H9 (cell line): ENCODE results near the gene RALBP1. TPM values are rescaled to one million over a fixed set of nuclear protein-coding genes. Genes with fewer than 3 reads are reported as not detected.

Experiments used
- DNase-seq: peaks from one replicate; pipeline ENCODE4 v3.0.0-alpha.2; 2017
- H2AFZ ChIP-seq: one replicate; pipeline ENCODE4 v1.6.1; 2013; ENCODE audit warnings: mild to moderate bottlenecking, low read length, control low read depth, moderate library complexity
- H2AK5ac ChIP-seq: 2 replicates; pipeline ENCODE4 v1.6.1; 2013; ENCODE audit warnings: low read length, control low read depth, mixed read lengths; ENCODE audit not compliant: insufficient read length
- H2BK120ac ChIP-seq: one replicate; pipeline ENCODE4 v1.6.1; 2013; ENCODE audit warnings: low read depth, mild to moderate bottlenecking, low read length, control low read depth, inconsistent platforms; ENCODE audit not compliant: poor library complexity, severe bottlenecking
- H2BK12ac ChIP-seq: 2 replicates; pipeline ENCODE4 v1.6.1; 2013; ENCODE audit warnings: low read length, control low read depth, mixed read lengths, low read depth; ENCODE audit not compliant: insufficient read length
- H2BK15ac ChIP-seq: 2 replicates; pipeline ENCODE4 v1.6.1; 2013; ENCODE audit warnings: low read depth, low read length, control low read depth
- H2BK20ac ChIP-seq: one replicate; pipeline ENCODE4 v1.6.1; 2013; ENCODE audit warnings: low read depth, mild to moderate bottlenecking, low read length, control low read depth, inconsistent platforms; ENCODE audit not compliant: poor library complexity, severe bottlenecking
- H2BK5ac ChIP-seq: 2 replicates; pipeline ENCODE4 v1.6.1; 2013; ENCODE audit warnings: low read length, control low read depth, mixed read lengths; ENCODE audit not compliant: insufficient read length
- H3K14ac ChIP-seq: 2 replicates; pipeline ENCODE4 v1.6.1; 2013; ENCODE audit warnings: low read length, control low read depth; ENCODE audit not compliant: insufficient read depth
- H3K18ac ChIP-seq: 2 replicates; pipeline ENCODE4 v1.6.1; 2013; ENCODE audit warnings: low read depth, mild to moderate bottlenecking, mixed read lengths, low read length, control low read depth; ENCODE audit not compliant: insufficient read length
- H3K23ac ChIP-seq: 2 replicates; pipeline ENCODE4 v1.6.1; 2013; ENCODE audit warnings: low read length, control low read depth, mixed read lengths, low read depth; ENCODE audit not compliant: insufficient read length
- H3K23me2 ChIP-seq: 2 replicates; pipeline ENCODE4 v1.6.1; 2013; ENCODE audit warnings: low read depth, mild to moderate bottlenecking, mixed read lengths, low read length, control low read depth; ENCODE audit not compliant: insufficient read length, poor library complexity, severe bottlenecking
- H3K27ac ChIP-seq: 2 replicates; pipeline ENCODE4 v1.5.1; 2013; ENCODE audit warnings: low read length, control low read depth, mixed read lengths, low read depth; ENCODE audit not compliant: insufficient read length
- H3K27me3 ChIP-seq: 2 replicates; pipeline ENCODE4 v1.6.1; 2013; ENCODE audit warnings: low read length, control low read depth, inconsistent platforms; ENCODE audit not compliant: insufficient read depth
- H3K4ac ChIP-seq: 2 replicates; pipeline ENCODE4 v1.6.1; 2013; ENCODE audit warnings: low read depth, mild to moderate bottlenecking, control low read depth, inconsistent platforms, low read length, moderate library complexity
- H3K4me1 ChIP-seq: 2 replicates; pipeline ENCODE4 v1.6.1; 2013; ENCODE audit warnings: low read length, control low read depth, inconsistent platforms; ENCODE audit not compliant: insufficient read depth
- H3K4me2 ChIP-seq: 2 replicates; pipeline ENCODE4 v1.6.1; 2013; ENCODE audit warnings: low read length, control low read depth, mixed read lengths; ENCODE audit not compliant: insufficient read length, insufficient read depth
- H3K56ac ChIP-seq: 2 replicates; pipeline ENCODE4 v1.6.1; 2013; ENCODE audit warnings: low read depth, mild to moderate bottlenecking, mixed read lengths, low read length, control low read depth; ENCODE audit not compliant: insufficient read length
- H3K79me1 ChIP-seq: 2 replicates; pipeline ENCODE4 v1.6.1; 2013; ENCODE audit warnings: low read depth, mild to moderate bottlenecking, moderate library complexity, low read length, control low read depth, inconsistent platforms; ENCODE audit not compliant: insufficient read depth, poor library complexity, severe bottlenecking
- H3K79me2 ChIP-seq: 2 replicates; pipeline ENCODE4 v1.6.1; 2013; ENCODE audit warnings: low read length, control low read depth, inconsistent platforms; ENCODE audit not compliant: insufficient read depth
- H3K9ac ChIP-seq: 2 replicates; pipeline ENCODE4 v1.6.1; 2013; ENCODE audit warnings: low read length, control low read depth, mixed read lengths; ENCODE audit not compliant: insufficient read length; ENCODE audit errors: extremely low read depth
- H3K9me3 ChIP-seq: one replicate; pipeline ENCODE4 v1.6.1; 2013; ENCODE audit warnings: low read depth, low read length, inconsistent platforms; ENCODE audit not compliant: control insufficient read depth
- H3T11ph ChIP-seq: one replicate; pipeline ENCODE4 v1.6.1; 2013; ENCODE audit warnings: mild to moderate bottlenecking, low read length, control low read depth, inconsistent platforms
- H4K20me1 ChIP-seq: one replicate; pipeline ENCODE4 v1.6.1; 2013; ENCODE audit not compliant: control insufficient read depth, insufficient read length, insufficient read depth
- H4K5ac ChIP-seq: 2 replicates; pipeline ENCODE4 v1.6.1; 2013; ENCODE audit warnings: low read depth, mild to moderate bottlenecking, mixed read lengths, low read length, control low read depth; ENCODE audit not compliant: insufficient read length
- H4K8ac ChIP-seq: replicated peaks from 2 replicates; pipeline ENCODE4 v1.6.1; 2013; ENCODE audit warnings: low read length, control low read depth, mixed read lengths, low read depth; ENCODE audit not compliant: insufficient read length
- H4K91ac ChIP-seq: 2 replicates; pipeline ENCODE4 v1.6.1; 2013; ENCODE audit warnings: low read depth, mild to moderate bottlenecking, moderate library complexity, mixed read lengths, low read length, control low read depth; ENCODE audit not compliant: insufficient read length
- H3K27ac Mint-ChIP-seq, 3 experiments: 2 replicates in 2 of 3; 3 replicates in 1 of 3; pipeline ENCODE4 v1.8.0; 2020 to 2021; ENCODE audit warnings: mixed read lengths in 3 of 3, mild to moderate bottlenecking in 1 of 3, moderate library complexity in 1 of 3
- H3K27me3 Mint-ChIP-seq: 2 replicates; pipeline ENCODE4 v1.8.0; 2021; ENCODE audit warnings: low read depth, mild to moderate bottlenecking, moderate library complexity, mixed read lengths
- H3K36me3 Mint-ChIP-seq, 3 experiments: 2 replicates in 2 of 3; 3 replicates in 1 of 3; pipeline ENCODE4 v1.8.0; 2020 to 2021; ENCODE audit warnings: low read depth in 3 of 3, mixed read lengths in 3 of 3; ENCODE audit not compliant: insufficient read depth in 1 of 3
- H3K4me1 Mint-ChIP-seq, 2 experiments: 2 replicates each; pipeline ENCODE4 v1.8.0; 2020; ENCODE audit warnings: mixed read lengths in 2 of 2
- H3K4me3 Mint-ChIP-seq, 2 experiments: 2 replicates in 1 of 2; 3 replicates in 1 of 2; pipeline ENCODE4 v1.8.0; 2020 to 2021; ENCODE audit warnings: mild to moderate bottlenecking in 2 of 2, mixed read lengths in 2 of 2, moderate library complexity in 1 of 2
- H3K9me3 Mint-ChIP-seq, 2 experiments: 2 replicates in 1 of 2; 3 replicates in 1 of 2; pipeline ENCODE4 v1.8.0; 2020; ENCODE audit warnings: mild to moderate bottlenecking in 2 of 2, mixed read lengths in 2 of 2, moderate library complexity in 1 of 2
- WGBS: extraction: QIAGEN DNeasy Blood & Tissue Kit; methylation state at CpG from one replicate; pipeline ENCODE4 v1.1.7; 2013; ENCODE audit warnings: missing lambda C conversion rate, low lambda C conversion rate, mixed read lengths; ENCODE audit not compliant: insufficient read length; ENCODE audit errors: extremely low coverage; 5-methylcytosine and 5-hydroxymethylcytosine counted together
- total RNA-seq: library from RNA; stranded (reverse); gene quantifications from 2 replicates; pipeline ENCODE4 v1.2.1, GENCODE V29; 2021
- TF ChIP-seq, protein P1 (sequence below): fragments of 200-600 bp; sonication (generic); conservative IDR thresholded peaks from 3 replicates; pipeline ENCODE4 v1.8.0; 2021; ENCODE audit warnings: antibody characterized with exemption, mild to moderate bottlenecking

The RALBP1 gene
- total RNA-seq, 1 experiment from 2014 or later = 51.0 TPM

DNA sequence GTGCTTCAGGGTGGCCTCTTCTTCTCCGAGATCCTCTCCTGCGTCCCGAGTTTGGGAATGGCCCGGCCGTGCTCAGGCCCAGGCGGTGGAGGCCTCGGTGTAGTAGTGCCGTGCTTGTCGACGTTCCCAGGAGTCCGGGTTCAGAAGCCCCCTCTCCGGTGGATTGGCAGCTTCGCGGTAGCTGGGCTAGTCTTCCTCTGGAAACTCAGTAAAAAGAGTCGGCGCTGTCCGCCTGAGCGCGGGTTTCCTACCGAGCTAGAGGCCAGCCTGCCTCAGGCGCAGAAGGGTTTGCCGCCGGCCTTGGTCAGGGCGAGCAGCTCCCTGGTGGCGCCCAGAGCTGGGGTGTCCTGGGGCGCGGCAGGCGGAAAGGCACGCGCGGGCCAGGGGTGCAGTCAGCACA lies 3.2 kb downstream of the RALBP1 start:
- H3K27me3 Mint-ChIP-seq = peaks cover 2% of the 10 kb centered on the region; the same call in 1 of the 2 replicates
- no peak overlapping the region for H2AK5ac ChIP-seq
- peaks cover 4% of the 10 kb centered on the region; the same call in 1 of the 2 replicates for H3K79me2 ChIP-seq
- no peak overlapping the region for H2BK5ac ChIP-seq
- no peak overlapping the region for H3K4me3 Mint-ChIP-seq
- H3K9ac ChIP-seq = no peak overlapping the region
- no peaks in the 10 kb centered on the region for H3K9me3 Mint-ChIP-seq
- no peak overlapping the region for H4K5ac ChIP-seq
- H4K91ac ChIP-seq = no peak overlapping the region
- H3T11ph ChIP-seq = no peak overlapping the region
- no peaks in the 10 kb centered on the region for H3K27me3 ChIP-seq
- H3K9me3 ChIP-seq = no peaks in the 10 kb centered on the region
- H3K27ac Mint-ChIP-seq = no peak overlapping the region
- H3K79me1 ChIP-seq = peaks cover 5% of the 10 kb centered on the region
- H2BK12ac ChIP-seq = no peak overlapping the region
- no peak overlapping the region for H3K18ac ChIP-seq
- H4K8ac ChIP-seq = no peak overlapping the region
- 0 out of 2 replicates have a peak, but pooled peaks cover 2% of the 10 kb centered on the region for H3K4me1 ChIP-seq
- no peak overlapping the region for H2AFZ ChIP-seq
- H3K23me2 ChIP-seq = peaks cover 15% of the 10 kb centered on the region
- no peak overlapping the region for H3K4ac ChIP-seq
- no peak overlapping the region for H3K27ac ChIP-seq
- no peak overlapping the region for H3K56ac ChIP-seq
- peak; percentile 29 for DNase-seq
- peaks cover 13% of the 10 kb centered on the region in 2 experiments for H3K4me1 Mint-ChIP-seq
- TF ChIP-seq, protein P1, sequence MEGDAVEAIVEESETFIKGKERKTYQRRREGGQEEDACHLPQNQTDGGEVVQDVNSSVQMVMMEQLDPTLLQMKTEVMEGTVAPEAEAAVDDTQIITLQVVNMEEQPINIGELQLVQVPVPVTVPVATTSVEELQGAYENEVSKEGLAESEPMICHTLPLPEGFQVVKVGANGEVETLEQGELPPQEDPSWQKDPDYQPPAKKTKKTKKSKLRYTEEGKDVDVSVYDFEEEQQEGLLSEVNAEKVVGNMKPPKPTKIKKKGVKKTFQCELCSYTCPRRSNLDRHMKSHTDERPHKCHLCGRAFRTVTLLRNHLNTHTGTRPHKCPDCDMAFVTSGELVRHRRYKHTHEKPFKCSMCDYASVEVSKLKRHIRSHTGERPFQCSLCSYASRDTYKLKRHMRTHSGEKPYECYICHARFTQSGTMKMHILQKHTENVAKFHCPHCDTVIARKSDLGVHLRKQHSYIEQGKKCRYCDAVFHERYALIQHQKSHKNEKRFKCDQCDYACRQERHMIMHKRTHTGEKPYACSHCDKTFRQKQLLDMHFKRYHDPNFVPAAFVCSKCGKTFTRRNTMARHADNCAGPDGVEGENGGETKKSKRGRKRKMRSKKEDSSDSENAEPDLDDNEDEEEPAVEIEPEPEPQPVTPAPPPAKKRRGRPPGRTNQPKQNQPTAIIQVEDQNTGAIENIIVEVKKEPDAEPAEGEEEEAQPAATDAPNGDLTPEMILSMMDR = no peak
- H3K23ac ChIP-seq = no peak overlapping the region
- H4K20me1 ChIP-seq = no peaks in the 10 kb centered on the region
- no peak overlapping the region for H2BK120ac ChIP-seq
- no CpG with 5 or more reads among the region's 31 CpGs for WGBS
- no peak overlapping the region for H2BK15ac ChIP-seq
- no peak overlapping the region for H3K4me2 ChIP-seq
- H3K14ac ChIP-seq = no peak overlapping the region; the same call in 1 of the 2 replicates
- no peak overlapping the region for H2BK20ac ChIP-seq
- peaks cover 3 to 29% (median 8%) of the 10 kb centered on the region in 3 experiments for H3K36me3 Mint-ChIP-seq
